Measurements from ENCODE around the gene HDC.

GRCh38 chr15:50219820-50220219 lies 45.7 kb downstream of the HDC start:
- no peak for TF ChIP-seq MAX (IDR thresholded peaks at IDR 0.05; ENCODE audit: low read depth)
- no peak for TF ChIP-seq NFIC (IDR thresholded peaks at IDR 0.05; ENCODE audit: borderline replicate concordance)

Measured in SK-N-SH (cell line).